HepG2 (cell line): Measurements from ENCODE around the gene BAZ2A. TPM values are rescaled to one million over a fixed set of nuclear protein-coding genes. Genes with fewer than 3 reads are reported as not detected.

Source experiments
- polyA plus RNA-seq, 8 experiments: library from polyadenylated mRNA; depleted of rRNA in 3 of 8; stranded (reverse) in 7 of 8; unstranded in 1 of 8; fragments of >200 nt; fragmentation: Illumina TruSeq in 4 of 8; extraction: Trizol in 4 of 8; gene quantifications; 2 replicates each; pipeline versions ENCODE4 v1.2.1 to v1.2.3, GENCODE V29; 2011 to 2016; ENCODE audit warnings: low read depth in 4 of 8, missing spikeins in 1 of 8, mixed read lengths in 1 of 8; ENCODE audit not compliant: insufficient read depth in 1 of 8
- small RNA-seq, 3 experiments: library from RNA; depleted of rRNA; stranded (forward); fragments of <200 nt; gene quantifications; one replicate each; pipeline ENCODE3, GENCODE V24; 2012; ENCODE audit warnings: low read depth in 2 of 3, low replicate concordance in 1 of 3; ENCODE audit not compliant: insufficient read length in 3 of 3, insufficient read depth in 2 of 3
- total RNA-seq, 5 experiments: library from RNA; depleted of rRNA; stranded (reverse); fragments of >200 nt; fragmentation: Illumina TruSeq; extraction: Trizol; gene quantifications; 2 replicates each; pipeline ENCODE4 v1.2.3, GENCODE V29; 2016; ENCODE audit warnings: low read depth in 1 of 5

The BAZ2A gene
- total and polyA plus RNA-seq, 2 of the 13 experiments (the other 11 are each of a cell fraction or from before 2014, with no cell fraction given) = 21.8 to 73.5 TPM

Small RNA genes lying within 50 kb of the gene (small RNA-seq; reads per million reads assigned to genes)
- gene RN7SL809P = 0 reads per million in 3 experiments
- gene RNU6-343P = 0 reads per million in 3 experiments
- gene SNORD59A = 9,737 to 167,422 (median 75,501) reads per million in 3 experiments

Other genes starting within 250 kb of the BAZ2A start
- gene TIMELESS, start 180.9 kb downstream of the BAZ2A start, total RNA-seq (2016; rRNA removed; fragmentation: Illumina TruSeq; extraction: Trizol) = 20.3 and 25.6 TPM in 2 replicates
- 3.7 and 4.0 TPM in 2 replicates for gene TIMELESS, start 180.9 kb downstream of the BAZ2A start, polyA plus RNA-seq (2011; rRNA removed)
- not detected in 2 replicates for gene MIP, start 175.7 kb downstream of the BAZ2A start, total RNA-seq (2016; rRNA removed; fragmentation: Illumina TruSeq; extraction: Trizol)
- gene MIP, start 175.7 kb downstream of the BAZ2A start, polyA plus RNA-seq (2011; rRNA removed) = 0.14 TPM in 1 of 2 replicates, not detected in the other
- 4.1 and 4.5 TPM in 2 replicates for gene SPRYD4, start 161.7 kb downstream of the BAZ2A start, total RNA-seq (2016; rRNA removed; fragmentation: Illumina TruSeq; extraction: Trizol)
- gene SPRYD4, start 161.7 kb downstream of the BAZ2A start, polyA plus RNA-seq (2011; rRNA removed) = 3.6 and 3.9 TPM in 2 replicates
- gene GLS2, start 142.2 kb downstream of the BAZ2A start, total RNA-seq (2016; rRNA removed; fragmentation: Illumina TruSeq; extraction: Trizol) = 12.2 and 14.0 TPM in 2 replicates
- 8.5 and 8.6 TPM in 2 replicates for gene GLS2, start 142.2 kb downstream of the BAZ2A start, polyA plus RNA-seq (2011; rRNA removed)
- gene RBMS2, start 108.5 kb downstream of the BAZ2A start, total RNA-seq (2016; rRNA removed; fragmentation: Illumina TruSeq; extraction: Trizol) = 0.53 and 0.81 TPM in 2 replicates
- gene RBMS2, start 108.5 kb downstream of the BAZ2A start, polyA plus RNA-seq (2011; rRNA removed) = 6.0 and 7.4 TPM in 2 replicates
- gene ATP5F1B, start 15.7 kb upstream of the BAZ2A start, total RNA-seq (2016; rRNA removed; fragmentation: Illumina TruSeq; extraction: Trizol) = 1,051 and 1,399 TPM in 2 replicates
- gene ATP5F1B, start 15.7 kb upstream of the BAZ2A start, polyA plus RNA-seq (2011; rRNA removed) = 985 and 1,180 TPM in 2 replicates
- gene PTGES3, start 58.0 kb upstream of the BAZ2A start, total RNA-seq (2016; rRNA removed; fragmentation: Illumina TruSeq; extraction: Trizol) = 159 and 290 TPM in 2 replicates
- 43.7 and 54.4 TPM in 2 replicates for gene PTGES3, start 58.0 kb upstream of the BAZ2A start, polyA plus RNA-seq (2011; rRNA removed)
- 1,700 and 2,295 TPM in 2 replicates for gene NACA, start 95.0 kb upstream of the BAZ2A start, total RNA-seq (2016; rRNA removed; fragmentation: Illumina TruSeq; extraction: Trizol)
- gene NACA, start 95.0 kb upstream of the BAZ2A start, polyA plus RNA-seq (2011; rRNA removed) = 688 and 799 TPM in 2 replicates
- gene PRIM1, start 122.0 kb upstream of the BAZ2A start, total RNA-seq (2016; rRNA removed; fragmentation: Illumina TruSeq; extraction: Trizol) = 47.3 and 67.0 TPM in 2 replicates
- 18.1 and 30.0 TPM in 2 replicates for gene PRIM1, start 122.0 kb upstream of the BAZ2A start, polyA plus RNA-seq (2011; rRNA removed)
- 0.46 and 0.95 TPM in 2 replicates for gene HSD17B6, start 133.0 kb upstream of the BAZ2A start, total RNA-seq (2016; rRNA removed; fragmentation: Illumina TruSeq; extraction: Trizol)
- 1.8 and 2.6 TPM in 2 replicates for gene HSD17B6, start 133.0 kb upstream of the BAZ2A start, polyA plus RNA-seq (2011; rRNA removed)